D721Med (cell line): ENCODE measurements around the gene LGR5.

Source experiments
- DNase-seq: peaks from one replicate; pipeline ENCODE4 v3.0.0; 2011; ENCODE audit warnings: low spot score; ENCODE audit not compliant: insufficient read length
- FAIRE-seq: peaks from 2 replicates; lab custom pipeline; 2011; peaks lifted over from hg19 to GRCh38; lab: Jason Lieb, UNC
- TF ChIP-seq, protein P1 (sequence below): IDR thresholded peaks from 2 replicates; pipeline ENCODE4 v1.5.1; 2012; ENCODE audit warnings: mild to moderate bottlenecking, control low read depth; ENCODE audit not compliant: insufficient read depth; ENCODE audit errors: missing control alignments

LGR5 gene

DNA sequence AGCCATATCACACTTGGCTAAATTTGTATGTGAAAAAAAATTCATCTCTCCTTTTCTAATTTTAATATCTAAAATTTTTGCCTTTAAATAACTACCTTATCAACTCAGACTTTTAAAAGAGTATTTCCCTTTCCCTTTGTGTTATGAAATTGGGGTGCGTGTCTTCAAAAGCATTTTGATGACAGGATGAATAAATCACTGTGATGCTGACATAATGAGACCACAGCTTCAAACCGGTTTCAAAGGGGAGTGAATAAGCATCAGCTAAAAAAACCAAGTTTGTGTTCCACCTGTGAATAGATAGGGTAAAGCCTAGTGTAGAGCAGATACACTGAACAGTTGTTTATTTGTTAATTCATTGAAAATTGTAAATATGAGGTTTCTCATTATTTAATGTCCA lies 85.0 kb downstream of the LGR5 start:
- FAIRE-seq = no peak

DNA sequence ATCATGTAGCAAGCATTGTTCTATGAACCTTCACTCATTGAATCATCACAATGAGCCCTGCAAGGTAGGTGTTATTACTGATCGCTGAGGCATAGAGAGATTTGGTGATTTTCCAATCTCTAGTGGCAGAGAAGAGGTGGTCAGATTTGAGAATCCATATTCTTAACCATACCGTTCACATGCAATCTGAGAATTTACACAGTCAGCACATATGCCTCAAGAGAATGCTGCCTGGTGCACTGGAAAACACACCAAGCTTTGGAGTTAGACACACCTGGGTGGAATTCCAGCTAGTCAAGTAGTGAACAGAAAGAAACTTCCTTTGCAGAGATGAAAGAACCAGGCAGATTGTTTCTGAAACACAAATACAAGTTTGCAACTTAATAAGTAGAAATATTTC lies 94.1 kb downstream of the LGR5 start:
- TF ChIP-seq, protein P1, sequence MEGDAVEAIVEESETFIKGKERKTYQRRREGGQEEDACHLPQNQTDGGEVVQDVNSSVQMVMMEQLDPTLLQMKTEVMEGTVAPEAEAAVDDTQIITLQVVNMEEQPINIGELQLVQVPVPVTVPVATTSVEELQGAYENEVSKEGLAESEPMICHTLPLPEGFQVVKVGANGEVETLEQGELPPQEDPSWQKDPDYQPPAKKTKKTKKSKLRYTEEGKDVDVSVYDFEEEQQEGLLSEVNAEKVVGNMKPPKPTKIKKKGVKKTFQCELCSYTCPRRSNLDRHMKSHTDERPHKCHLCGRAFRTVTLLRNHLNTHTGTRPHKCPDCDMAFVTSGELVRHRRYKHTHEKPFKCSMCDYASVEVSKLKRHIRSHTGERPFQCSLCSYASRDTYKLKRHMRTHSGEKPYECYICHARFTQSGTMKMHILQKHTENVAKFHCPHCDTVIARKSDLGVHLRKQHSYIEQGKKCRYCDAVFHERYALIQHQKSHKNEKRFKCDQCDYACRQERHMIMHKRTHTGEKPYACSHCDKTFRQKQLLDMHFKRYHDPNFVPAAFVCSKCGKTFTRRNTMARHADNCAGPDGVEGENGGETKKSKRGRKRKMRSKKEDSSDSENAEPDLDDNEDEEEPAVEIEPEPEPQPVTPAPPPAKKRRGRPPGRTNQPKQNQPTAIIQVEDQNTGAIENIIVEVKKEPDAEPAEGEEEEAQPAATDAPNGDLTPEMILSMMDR = no peak
- DNase-seq (no peak), FAIRE-seq (no peak)

More for the DNA sequence above, 85.0 kb downstream of the LGR5 start:
- DNase-seq = no peak
- TF ChIP-seq, protein P1 = no peak

DNA sequence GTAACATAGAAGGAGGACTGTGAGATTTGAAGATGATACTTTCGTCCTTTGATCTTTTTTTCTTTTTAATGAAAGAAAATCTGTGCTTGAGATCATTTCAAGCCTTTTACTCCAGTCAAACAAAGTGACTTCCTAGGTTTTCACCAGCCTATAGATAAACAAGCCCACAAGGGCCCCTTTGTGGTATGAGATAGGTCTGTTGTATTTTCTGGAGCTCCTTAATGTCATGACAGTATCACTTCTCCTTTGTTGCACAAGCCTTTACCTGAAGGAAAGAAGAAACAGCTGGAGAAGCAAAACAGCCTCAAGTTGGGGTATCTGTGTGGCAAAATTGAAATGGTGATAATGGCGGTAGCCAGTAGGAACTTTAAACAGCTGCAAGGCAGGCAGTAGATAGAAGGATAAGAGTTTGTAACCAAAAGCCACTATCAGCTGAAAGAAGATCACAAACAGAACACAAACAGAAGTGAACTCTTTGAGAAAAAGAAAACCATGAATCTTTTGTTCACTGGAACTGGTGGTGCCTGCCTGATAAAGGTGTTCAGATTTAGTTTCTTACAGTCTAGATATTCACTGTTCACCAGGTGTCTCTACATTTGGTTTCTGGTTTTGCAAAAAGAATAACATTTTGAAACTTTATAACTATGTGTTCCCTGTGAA lies 96.8 kb downstream of the LGR5 start:
- no peak for DNase-seq
- TF ChIP-seq, protein P1 = no peak

DNA sequence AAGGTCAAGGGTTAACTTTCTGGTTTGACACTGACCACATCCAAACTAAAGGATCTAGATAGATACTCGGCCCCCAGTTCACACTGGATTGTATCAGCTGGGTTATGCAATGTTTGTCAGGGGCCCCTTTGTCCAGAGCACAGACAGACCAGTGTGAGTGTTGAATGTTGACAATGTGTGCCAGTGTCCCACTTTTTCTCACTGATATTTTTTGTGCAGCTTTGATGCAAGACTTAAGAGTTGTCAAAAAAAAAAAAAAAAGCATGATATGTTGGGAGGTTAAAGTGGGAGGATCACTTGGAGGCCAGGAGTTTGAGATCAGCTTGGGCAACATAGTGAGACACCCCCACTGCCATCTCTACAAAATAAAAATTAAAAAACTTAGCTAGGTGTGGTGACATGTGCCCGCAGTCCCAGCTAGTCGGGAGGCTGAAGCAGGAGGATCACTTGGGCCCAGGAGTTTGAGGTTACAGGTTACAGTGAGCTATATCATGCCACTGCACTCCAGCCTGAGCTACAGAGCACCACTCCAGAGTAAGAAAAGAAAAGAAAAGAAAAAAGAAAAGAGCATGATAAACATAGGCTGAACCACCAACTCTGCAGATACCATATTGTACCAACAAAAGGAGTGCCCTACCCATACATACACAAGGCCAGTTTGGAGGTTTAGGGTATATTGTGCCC lies 97.5 kb downstream of the LGR5 start:
- DNase-seq (no peak), FAIRE-seq (no peak)
- TF ChIP-seq, protein P1 = no peak

More for the DNA sequence above, 96.8 kb downstream of the LGR5 start:
- no peak for FAIRE-seq

DNA sequence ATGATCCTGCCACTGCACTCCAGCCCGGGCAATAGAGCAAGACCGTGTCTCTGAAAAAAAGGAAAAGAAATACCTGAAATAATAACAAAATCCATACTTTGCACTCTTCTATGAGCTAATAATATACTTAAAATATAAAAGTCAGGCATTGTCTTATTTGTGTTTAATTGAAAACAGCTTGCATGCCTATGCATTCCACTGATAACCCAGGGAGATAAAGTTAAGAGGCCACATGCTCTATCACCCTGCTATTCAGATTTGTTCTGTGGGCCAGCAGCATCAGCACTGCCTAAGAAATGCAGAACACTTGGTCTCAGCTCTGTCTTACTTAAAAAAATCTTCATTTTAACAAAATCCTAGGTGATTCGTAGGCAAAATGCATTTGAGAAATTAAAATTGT lies 99.2 kb downstream of the LGR5 start:
- FAIRE-seq = no peak
- TF ChIP-seq, protein P1 = no peak
- DNase-seq = no peak

DNA sequence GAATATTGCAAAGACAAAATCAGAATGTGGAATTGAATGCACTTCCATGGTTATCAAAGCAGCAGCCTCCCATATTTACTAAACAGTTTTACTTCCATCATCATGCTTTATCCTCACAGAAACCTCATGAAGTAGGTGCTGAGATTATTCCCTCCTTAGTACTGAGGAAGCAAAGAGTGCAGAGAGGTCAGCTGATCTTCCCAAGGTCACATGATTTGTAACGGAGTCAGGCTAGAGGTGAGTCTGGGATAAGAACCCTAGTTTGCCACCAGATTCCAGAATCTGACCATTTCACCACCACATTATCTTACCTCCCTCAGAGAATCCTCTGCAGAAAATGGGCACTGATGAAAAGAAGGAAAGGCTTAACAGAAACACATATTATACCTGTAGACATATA lies 102.0 kb downstream of the LGR5 start:
- FAIRE-seq = no peak
- DNase-seq = no peak
- TF ChIP-seq, protein P1 = no peak

DNA sequence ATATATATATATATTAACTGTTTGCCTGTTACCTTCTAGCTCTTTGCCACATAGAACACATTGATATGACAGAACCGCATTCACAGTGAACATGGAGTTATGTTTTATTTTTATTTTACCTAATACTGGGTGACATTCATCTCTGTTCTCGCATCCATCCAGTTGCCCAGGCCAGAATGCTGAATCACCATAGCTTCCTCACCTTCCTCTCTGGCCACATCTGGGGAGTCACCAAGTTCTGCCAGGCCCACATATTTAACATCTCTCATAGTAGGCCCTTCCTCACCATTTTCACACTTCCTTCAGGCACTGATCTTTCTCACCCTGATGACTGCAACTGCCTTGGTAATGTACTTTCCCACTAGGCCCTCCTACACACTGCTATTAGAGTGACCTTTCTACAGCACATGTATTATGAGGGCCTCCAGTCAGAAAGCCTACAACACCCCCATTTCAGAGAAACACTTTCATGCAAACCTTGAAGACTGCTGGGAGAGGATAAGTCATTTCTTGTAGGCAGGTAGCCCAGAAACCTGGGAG lies 106.8 kb downstream of the LGR5 start:
- no peak for FAIRE-seq
- TF ChIP-seq, protein P1 = no peak
- no peak for DNase-seq
